ENCODE results near the gene CCDC102A.
A peak's percentile ranks its signal among the peaks of the same experiment; 100 is the strongest.

CCDC102A gene

DNA sequence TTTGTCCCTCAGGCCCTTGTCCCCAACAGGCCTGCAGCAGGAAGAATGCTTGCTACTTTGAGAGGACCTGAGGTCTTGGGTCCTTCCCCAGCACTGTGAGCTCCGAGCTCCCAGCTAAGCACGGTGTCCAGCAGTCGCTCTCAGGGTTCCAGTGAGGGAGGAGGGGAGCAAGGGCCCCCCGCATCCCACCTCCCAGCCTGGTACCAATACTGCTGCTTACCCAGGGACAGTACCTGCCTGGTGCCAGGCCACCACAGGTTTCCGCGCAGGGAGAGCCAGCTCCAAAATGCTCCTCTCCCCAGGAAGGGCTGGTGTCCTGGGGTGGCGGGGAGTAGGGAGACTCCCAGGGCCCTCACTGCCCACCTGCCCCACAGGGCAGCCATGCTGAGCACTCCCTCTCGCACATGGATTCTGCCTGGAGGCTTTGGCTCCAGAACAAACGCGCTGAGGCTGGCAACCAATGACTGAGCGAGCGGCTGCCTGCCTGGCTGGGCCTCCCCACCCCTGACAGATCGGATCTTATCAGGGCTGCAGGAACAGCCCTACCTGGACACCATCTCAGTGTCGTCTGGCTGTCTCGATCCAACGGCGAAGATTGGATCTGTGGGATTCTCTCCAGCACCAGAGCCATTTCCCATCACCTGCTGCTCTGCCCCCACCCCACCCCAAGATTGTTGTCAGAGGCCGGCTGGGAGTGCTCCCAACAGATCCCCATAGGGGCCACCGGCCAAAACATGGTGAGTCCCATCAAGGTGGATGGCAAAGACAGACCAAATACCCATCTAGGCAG is 52.5 kb downstream of the CCDC102A start:
- no peak overlapping the region for H3K27ac ChIP-seq (ENCODE audit: extremely low read depth, low read depth, low read length)
- H3K4me3 ChIP-seq (ENCODE audit: low read depth, low read length), result no peak overlapping the region
- TF ChIP-seq GLIS2 (tag by site-specific recombination; IDR thresholded peaks at IDR 0.05), result peak; percentile 25; the same call in 1 of the 2 replicates
- TF ChIP-seq ZNF266 (tag by site-specific recombination; IDR thresholded peaks at IDR 0.05; ENCODE audit: low read depth), result no peak
- peak; percentile 62 for TF ChIP-seq ZIC2 (tag by site-specific recombination; IDR thresholded peaks at IDR 0.05)
- H3K36me3 ChIP-seq (ENCODE audit: control insufficient read depth in 2 of 2, insufficient read depth in 1 of 2, low read length in 2 of 2), result no peaks in the 10 kb centered on the region
- ChIA-PET CTCF (interaction anchor here (0.6 to 2.5 kb wide), 2 partner anchors 36 to 44 kb away, joined by 3 to 10 read pairs; no protein-coding TSS in a partner anchor), POLR2A (interaction anchor here (0.6 to 1.6 kb wide), 3 partner anchors 21 to 193 kb away, joined by 3 to 6 read pairs (median 5); partner anchors contain the start of genes CIAPIN1, COQ9 and POLR2C)
- H3K9me3 ChIP-seq (ENCODE audit: control insufficient read depth, insufficient read depth, low read depth, low read length), result no peaks in the 10 kb centered on the region
- H3K4me1 ChIP-seq (ENCODE audit: control insufficient read depth, insufficient read depth, low read length), result no peaks in the 10 kb centered on the region

- POLR2A ChIA-PET, result interaction anchor here (1.3 kb wide), 1 partner anchor 36 kb away, joined by 5 read pairs; the partner anchor contains the start of genes CIAPIN1 and COQ9
- Histone ChIP-seq H3K9me3 (ENCODE audit: control insufficient read depth, insufficient read depth, low read depth, low read length) (no peaks in the 10 kb centered on the region), H3K27ac (ENCODE audit: extremely low read depth, low read depth, low read length) (no peak overlapping the region), H3K36me3 (ENCODE audit: control insufficient read depth in 2 of 2, insufficient read depth in 1 of 2, low read length in 2 of 2) (no peaks in the 10 kb centered on the region), H3K4me3 (ENCODE audit: low read depth, low read length) (no peak overlapping the region), H3K4me1 (ENCODE audit: control insufficient read depth, insufficient read depth, low read length) (no peaks in the 10 kb centered on the region)
- CTCF ChIA-PET, result interaction anchor here (0.6 to 2.5 kb wide), 3 partner anchors 37 to 115 kb away, joined by 3 to 10 read pairs (median 7); no protein-coding TSS in a partner anchor
- no peak for TF ChIP-seq MEIS1 (CRISPR knock-in tag; IDR thresholded peaks at IDR 0.05; ENCODE audit: borderline replicate concordance)
- TF ChIP-seq, protein P1, sequence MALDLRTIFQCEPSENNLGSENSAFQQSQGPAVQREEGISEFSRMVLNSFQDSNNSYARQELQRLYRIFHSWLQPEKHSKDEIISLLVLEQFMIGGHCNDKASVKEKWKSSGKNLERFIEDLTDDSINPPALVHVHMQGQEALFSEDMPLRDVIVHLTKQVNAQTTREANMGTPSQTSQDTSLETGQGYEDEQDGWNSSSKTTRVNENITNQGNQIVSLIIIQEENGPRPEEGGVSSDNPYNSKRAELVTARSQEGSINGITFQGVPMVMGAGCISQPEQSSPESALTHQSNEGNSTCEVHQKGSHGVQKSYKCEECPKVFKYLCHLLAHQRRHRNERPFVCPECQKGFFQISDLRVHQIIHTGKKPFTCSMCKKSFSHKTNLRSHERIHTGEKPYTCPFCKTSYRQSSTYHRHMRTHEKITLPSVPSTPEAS (tag by site-specific recombination; IDR thresholded peaks at IDR 0.05), result no peak
- TF ChIP-seq, protein P2, sequence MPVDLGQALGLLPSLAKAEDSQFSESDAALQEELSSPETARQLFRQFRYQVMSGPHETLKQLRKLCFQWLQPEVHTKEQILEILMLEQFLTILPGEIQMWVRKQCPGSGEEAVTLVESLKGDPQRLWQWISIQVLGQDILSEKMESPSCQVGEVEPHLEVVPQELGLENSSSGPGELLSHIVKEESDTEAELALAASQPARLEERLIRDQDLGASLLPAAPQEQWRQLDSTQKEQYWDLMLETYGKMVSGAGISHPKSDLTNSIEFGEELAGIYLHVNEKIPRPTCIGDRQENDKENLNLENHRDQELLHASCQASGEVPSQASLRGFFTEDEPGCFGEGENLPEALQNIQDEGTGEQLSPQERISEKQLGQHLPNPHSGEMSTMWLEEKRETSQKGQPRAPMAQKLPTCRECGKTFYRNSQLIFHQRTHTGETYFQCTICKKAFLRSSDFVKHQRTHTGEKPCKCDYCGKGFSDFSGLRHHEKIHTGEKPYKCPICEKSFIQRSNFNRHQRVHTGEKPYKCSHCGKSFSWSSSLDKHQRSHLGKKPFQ (tag by site-specific recombination; IDR thresholded peaks at IDR 0.05), result no peak
- TF ChIP-seq HOXC10 (CRISPR knock-in tag; IDR thresholded peaks at IDR 0.05), result no peak
- TF ChIP-seq ZNF571 (tag by site-specific recombination; IDR thresholded peaks at IDR 0.05), result no peak
- TF ChIP-seq ZNF513 (tag by site-specific recombination; IDR thresholded peaks at IDR 0.05), result no peak
- no peak for TF ChIP-seq HOXD13 (CRISPR knock-in tag; IDR thresholded peaks at IDR 0.05; ENCODE audit: borderline replicate concordance)
- no peak for TF ChIP-seq ZNF133 (tag by site-specific recombination; IDR thresholded peaks at IDR 0.05)
- no peak for TF ChIP-seq ZNF423 (tag by site-specific recombination; IDR thresholded peaks at IDR 0.05)
- no peak for TF ChIP-seq ZNF473 (tag by site-specific recombination; IDR thresholded peaks at IDR 0.05)
- no peak for TF ChIP-seq GLI2 (tag by site-specific recombination; IDR thresholded peaks at IDR 0.05; ENCODE audit: borderline replicate concordance, low read depth)
- no peak for TF ChIP-seq ZNF610 (tag by site-specific recombination; IDR thresholded peaks at IDR 0.05; ENCODE audit: borderline replicate concordance)
- TF ChIP-seq ZNF311 (tag by site-specific recombination; IDR thresholded peaks at IDR 0.05; ENCODE audit: borderline replicate concordance), result no peak
- no peak for TF ChIP-seq ZNF324 (tag by site-specific recombination; IDR thresholded peaks at IDR 0.05)
- no peak for TF ChIP-seq ZNF776 (tag by site-specific recombination; IDR thresholded peaks at IDR 0.05; ENCODE audit: borderline replicate concordance)
- TF ChIP-seq ZNF530 (tag by site-specific recombination; IDR thresholded peaks at IDR 0.05; ENCODE audit: low read depth), result no peak
- TF ChIP-seq ZNF214 (tag by site-specific recombination; IDR thresholded peaks at IDR 0.05; ENCODE audit: borderline replicate concordance), result no peak
- TF ChIP-seq IKZF3 (tag by site-specific recombination; IDR thresholded peaks at IDR 0.05), result no peak
- no peak for TF ChIP-seq ZNF37A (tag by site-specific recombination; IDR thresholded peaks at IDR 0.05)
- no peak for TF ChIP-seq ZNF23 (tag by site-specific recombination; IDR thresholded peaks at IDR 0.05; ENCODE audit: borderline replicate concordance)
These were observed 53.4 kb downstream of the CCDC102A start for GRCh38 chr16:57482845-57483545.

Data from HEK293 (cell line).